Activated CD8-positive, alpha-beta T cell treated with anti-CD3 and anti-CD28 coated beads, Interleukin-2, amount 10 ng/mL, durations not matched to agents 7 days and 5 days (primary cell): ENCODE measurements around the gene ZNF346. TPM values are rescaled to one million over a fixed set of nuclear protein-coding genes. Genes with fewer than 3 reads are reported as not detected.
A peak's percentile ranks its signal among the peaks of the same experiment; 100 is the strongest.
"Not testable (repeated sequence)": the region's sequence is repeated elsewhere in the genome, so short reads cannot be mapped to it uniquely, and the experiment has no call there.

Experiments used
- ATAC-seq: fragments of 150-1000 bp; cut with Tn5 transposase; one replicate; pipeline ENCODE4 v1.10.0; 2021; ENCODE audit warnings: moderate library complexity
- CTCF ChIA-PET: fragments of 350-600 bp; sonication (Branson Sonifier 250); formaldehyde crosslinking; loops from one replicate; lab custom pipeline; 2021; ENCODE audit warnings: antibody characterized with exemption; lab: Charles Lee
- POLR2A ChIA-PET: fragments of 350-600 bp; sonication (Branson Sonifier 250); formaldehyde crosslinking; loops from one replicate; lab custom pipeline; 2021; ENCODE audit warnings: antibody characterized with exemption; lab: Charles Lee
- DNase-seq: peaks from one replicate; pipeline ENCODE4 v3.0.0-alpha.2; 2020
- H3K27ac Mint-ChIP-seq: one replicate; pipeline ENCODE4 v1.8.0; 2021; ENCODE audit warnings: mild to moderate bottlenecking, mixed read lengths
- H3K27me3 Mint-ChIP-seq: one replicate; pipeline ENCODE4 v1.8.0; 2021; ENCODE audit warnings: low read depth, mixed read lengths
- H3K36me3 Mint-ChIP-seq: one replicate; pipeline ENCODE4 v1.8.0; 2021; ENCODE audit warnings: low read depth, mixed read lengths
- H3K4me1 Mint-ChIP-seq: one replicate; pipeline ENCODE4 v1.8.0; 2021; ENCODE audit warnings: low read depth, mixed read lengths
- H3K4me3 Mint-ChIP-seq: one replicate; pipeline ENCODE4 v1.8.0; 2021; ENCODE audit warnings: mild to moderate bottlenecking, mixed read lengths
- H3K9me3 Mint-ChIP-seq: one replicate; pipeline ENCODE4 v1.8.0; 2022; ENCODE audit warnings: mixed read lengths; ENCODE audit not compliant: insufficient read depth
- total RNA-seq, 2 experiments: library from RNA; stranded (reverse); gene quantifications; one replicate each; pipeline ENCODE4 v1.2.3, GENCODE V29; 2021

The ZNF346 gene
- total RNA-seq = 10 to 100 TPM; 25.1 to 29.8 TPM

GRCh38 chr5:177022386-177023302 is at the start of gene ZNF346:
TSS of gene ZNF346 (plus strand) at chr5:177022696. CDS start at chr5:177022739, 43 bp downstream.
- Mint-ChIP-seq H3K9me3 (no peaks in the 10 kb centered on the region), H3K27ac (peak within 1 kb of the TSS; percentile 96), H3K27me3 (no peaks in the 10 kb centered on the region), H3K4me3 (peak within 1 kb of the TSS; percentile 99), H3K4me1 (peaks cover 40% of the 10 kb centered on the region), H3K36me3 (peaks cover 25% of the 10 kb centered on the region)
- POLR2A ChIA-PET = interaction anchor here (0.9 to 3.8 kb wide), 5 partner anchors 10 to 362 kb away, joined by 3 to 32 read pairs (median 5); partner anchors contain the start of gene UIMC1
- DNase-seq (peak; percentile 96), ATAC-seq (peak; percentile 99)
- CTCF ChIA-PET = interaction anchor here (0.8 to 3.3 kb wide), 8 partner anchors 11 to 362 kb away, joined by 3 to 26 read pairs (median 4); partner anchors contain the start of gene UIMC1

GRCh38 chr5:176979669-176980068 is 42.8 kb upstream of the ZNF346 start:
- ATAC-seq (no peak), DNase-seq (no peak)
- H3K27ac Mint-ChIP-seq = no peak overlapping the region
- no peaks in the 10 kb centered on the region for H3K27me3 Mint-ChIP-seq
- ChIA-PET POLR2A (no interaction called here), CTCF (no interaction called here)
- H3K4me3 Mint-ChIP-seq = no peak overlapping the region
- H3K9me3 Mint-ChIP-seq = no peaks in the 10 kb centered on the region
- H3K4me1 Mint-ChIP-seq = peaks cover 9% of the 10 kb centered on the region
- peaks cover 41% of the 10 kb centered on the region for H3K36me3 Mint-ChIP-seq

GRCh38 chr5:176980818-176981217 is 41.7 kb upstream of the ZNF346 start:
- POLR2A ChIA-PET = no interaction called here
- no peak overlapping the region for H3K4me3 Mint-ChIP-seq

GRCh38 chr5:176983112-176983511 is 39.4 kb upstream of the ZNF346 start:
- H3K9me3 Mint-ChIP-seq, H3K4me3 Mint-ChIP-seq, POLR2A ChIA-PET, DNase-seq, H3K27me3 Mint-ChIP-seq, ATAC-seq, H3K27ac Mint-ChIP-seq: not testable (repeated sequence)
- CTCF ChIA-PET = interaction anchor here (1.0 kb wide), 1 partner anchor 322 kb away, joined by 4 read pairs; no protein-coding TSS in a partner anchor
- H3K4me1 Mint-ChIP-seq = peaks cover 21% of the 10 kb centered on the region
- H3K36me3 Mint-ChIP-seq = peaks cover 33% of the 10 kb centered on the region

More at GRCh38 chr5:176980818-176981217, 41.7 kb upstream of the ZNF346 start:
- Mint-ChIP-seq H3K27me3 (no peaks in the 10 kb centered on the region), H3K36me3 (peaks cover 34% of the 10 kb centered on the region), H3K4me1 (peaks cover 14% of the 10 kb centered on the region), H3K9me3 (no peaks in the 10 kb centered on the region), H3K27ac (no peak overlapping the region)
- ATAC-seq = no peak
- DNase-seq = no peak
- CTCF ChIA-PET = interaction anchor here (0.7 kb wide), 1 partner anchor 153 kb away, joined by 3 read pairs; no protein-coding TSS in a partner anchor

GRCh38 chr5:176983593-176983992 is 38.9 kb upstream of the ZNF346 start:
- POLR2A ChIA-PET, ATAC-seq: not testable (repeated sequence)
- peaks cover 33% of the 10 kb centered on the region for H3K36me3 Mint-ChIP-seq

GRCh38 chr5:176984176-176984575 is 38.3 kb upstream of the ZNF346 start:
- Mint-ChIP-seq H3K4me1 (peaks cover 25% of the 10 kb centered on the region), H3K36me3 (peaks cover 29% of the 10 kb centered on the region)
- DNase-seq, CTCF ChIA-PET, H3K27ac Mint-ChIP-seq, H3K27me3 Mint-ChIP-seq, H3K9me3 Mint-ChIP-seq, H3K4me3 Mint-ChIP-seq, ATAC-seq, POLR2A ChIA-PET: not testable (repeated sequence)

More at GRCh38 chr5:176983593-176983992, 38.9 kb upstream of the ZNF346 start:
- peaks cover 25% of the 10 kb centered on the region for H3K4me1 Mint-ChIP-seq
- CTCF ChIA-PET, H3K9me3 Mint-ChIP-seq, H3K27me3 Mint-ChIP-seq, H3K4me3 Mint-ChIP-seq, DNase-seq, H3K27ac Mint-ChIP-seq: not testable (repeated sequence)

- H3K4me3 Mint-ChIP-seq = no peak overlapping the region
- CTCF ChIA-PET = interaction anchor here (0.8 to 1.4 kb wide), 3 partner anchors 18 to 86 kb away, joined by 3 to 8 read pairs (median 3); no protein-coding TSS in a partner anchor
Observed at GRCh38 chr5:176985516-176985915, 37.0 kb upstream of the ZNF346 start.

GRCh38 chr5:176986280-176986679 is 36.2 kb upstream of the ZNF346 start:
- ChIA-PET CTCF (interaction anchor here (0.7 to 1.4 kb wide), 3 partner anchors 19 to 326 kb away, joined by 3 to 8 read pairs (median 3); no protein-coding TSS in a partner anchor), POLR2A (interaction anchor here (0.7 to 1.5 kb wide), 3 partner anchors 19 to 100 kb away, joined by 3 to 7 read pairs (median 3); no protein-coding TSS in a partner anchor)
- DNase-seq (no peak), ATAC-seq (no peak)
- Mint-ChIP-seq H3K4me3 (no peak overlapping the region), H3K27me3 (no peaks in the 10 kb centered on the region), H3K36me3 (peaks cover 15% of the 10 kb centered on the region), H3K9me3 (no peaks in the 10 kb centered on the region), H3K4me1 (peaks cover 25% of the 10 kb centered on the region), H3K27ac (peak overlapping the region; percentile 83)

More at GRCh38 chr5:176985516-176985915, 37.0 kb upstream of the ZNF346 start:
- no peaks in the 10 kb centered on the region for H3K9me3 Mint-ChIP-seq
- POLR2A ChIA-PET = interaction anchor here (0.6 to 1.5 kb wide), 4 partner anchors 20 to 92 kb away, joined by 3 to 7 read pairs (median 4); no protein-coding TSS in a partner anchor
- H3K36me3 Mint-ChIP-seq = peaks cover 19% of the 10 kb centered on the region
- H3K27me3 Mint-ChIP-seq = no peaks in the 10 kb centered on the region
- peak overlapping the region; percentile 83 for H3K27ac Mint-ChIP-seq
- ATAC-seq = peak; percentile 98
- peak; percentile 73 for DNase-seq
- peaks cover 25% of the 10 kb centered on the region for H3K4me1 Mint-ChIP-seq

GRCh38 chr5:176987583-176987982 is 34.9 kb upstream of the ZNF346 start:
- POLR2A ChIA-PET = no interaction called here

GRCh38 chr5:176993081-176993480 is 29.4 kb upstream of the ZNF346 start:
- peaks cover 28% of the 10 kb centered on the region for H3K4me1 Mint-ChIP-seq
- POLR2A ChIA-PET, H3K4me3 Mint-ChIP-seq, DNase-seq, H3K27me3 Mint-ChIP-seq, H3K27ac Mint-ChIP-seq, CTCF ChIA-PET, ATAC-seq, H3K9me3 Mint-ChIP-seq: not testable (repeated sequence)
- H3K36me3 Mint-ChIP-seq = peaks cover 29% of the 10 kb centered on the region

More at GRCh38 chr5:176987583-176987982, 34.9 kb upstream of the ZNF346 start:
- H3K9me3 Mint-ChIP-seq = no peaks in the 10 kb centered on the region
- CTCF ChIA-PET = no interaction called here
- no peak for DNase-seq
- no peak for ATAC-seq
- peaks cover 8% of the 10 kb centered on the region for H3K36me3 Mint-ChIP-seq
- no peak overlapping the region for H3K4me3 Mint-ChIP-seq
- H3K4me1 Mint-ChIP-seq = peaks cover 25% of the 10 kb centered on the region
- H3K27me3 Mint-ChIP-seq = no peaks in the 10 kb centered on the region
- no peak overlapping the region for H3K27ac Mint-ChIP-seq

- Mint-ChIP-seq H3K27ac (no peak overlapping the region), H3K36me3 (peaks cover 33% of the 10 kb centered on the region), H3K4me1 (peaks cover 26% of the 10 kb centered on the region), H3K27me3 (no peaks in the 10 kb centered on the region), H3K9me3 (peaks cover 5% of the 10 kb centered on the region), H3K4me3 (no peak overlapping the region)
- ATAC-seq = no peak
- POLR2A ChIA-PET = no interaction called here
- DNase-seq = no peak
- CTCF ChIA-PET = no interaction called here
Observed at GRCh38 chr5:176994460-176995121, 27.9 kb upstream of the ZNF346 start.
